ENCODE measurements around the gene CZIB.

- no peak for TF ChIP-seq CTCF (IDR thresholded peaks at IDR 0.05)
- TF ChIP-seq POLR2A (IDR thresholded peaks at IDR 0.05): no peak
These were observed 53.5 kb downstream of the CZIB start for GRCh38 chr1:53166912-53167311.

Data from tibial nerve (tissue), 3 donors.